Inflammatory macrophage (primary cell): Measurements from ENCODE around the gene SLC4A7.
"Not testable (repeated sequence)": the region's sequence is repeated elsewhere in the genome, so short reads cannot be mapped to it uniquely, and the experiment has no call there.

Experiments used
- DNase-seq, 2 donors: peaks; one replicate each; pipeline ENCODE4 v3.0.0-alpha.2; 2020 to 2022

SLC4A7 gene

GRCh38 chr3:27357665-27358258, 126.4 kb downstream of the SLC4A7 start:
- DNase-seq = peak; percentile 63 to 66

- DNase-seq = no peak
Observed at GRCh38 chr3:27356976-27357375, 127.2 kb downstream of the SLC4A7 start.

- DNase-seq = no peak
Observed at GRCh38 chr3:27354588-27355203, 129.5 kb downstream of the SLC4A7 start.

- no peak for DNase-seq
Observed at GRCh38 chr3:27354161-27354560, 130.0 kb downstream of the SLC4A7 start.

GRCh38 chr3:27353221-27353620, 131.0 kb downstream of the SLC4A7 start:
- DNase-seq = no peak

GRCh38 chr3:27352047-27352446, 132.1 kb downstream of the SLC4A7 start:
- DNase-seq = no peak

GRCh38 chr3:27349832-27350231, 134.4 kb downstream of the SLC4A7 start:
- DNase-seq = no peak

- DNase-seq = no peak
Observed at GRCh38 chr3:27345959-27346865, 138.0 kb downstream of the SLC4A7 start.

DNA sequence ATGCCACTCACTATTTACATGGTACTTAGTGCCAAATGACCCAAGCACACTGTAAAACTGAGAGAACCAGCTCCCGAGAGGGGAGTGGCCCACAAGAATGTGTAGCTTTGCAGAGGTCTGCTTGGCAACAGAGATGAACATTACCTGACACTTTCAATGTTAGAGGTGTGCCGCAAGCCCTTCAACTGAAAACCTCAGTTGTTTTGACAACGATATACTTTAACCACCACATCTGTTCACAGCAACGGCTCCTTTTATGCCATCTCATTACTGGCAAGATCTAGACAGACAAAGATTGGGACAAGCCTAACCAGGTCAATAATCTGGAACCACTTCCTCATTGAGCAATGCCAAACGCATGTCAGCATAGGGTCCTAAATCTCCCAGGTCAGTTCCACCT, 138.7 kb downstream of the SLC4A7 start:
- no peak for DNase-seq

DNA sequence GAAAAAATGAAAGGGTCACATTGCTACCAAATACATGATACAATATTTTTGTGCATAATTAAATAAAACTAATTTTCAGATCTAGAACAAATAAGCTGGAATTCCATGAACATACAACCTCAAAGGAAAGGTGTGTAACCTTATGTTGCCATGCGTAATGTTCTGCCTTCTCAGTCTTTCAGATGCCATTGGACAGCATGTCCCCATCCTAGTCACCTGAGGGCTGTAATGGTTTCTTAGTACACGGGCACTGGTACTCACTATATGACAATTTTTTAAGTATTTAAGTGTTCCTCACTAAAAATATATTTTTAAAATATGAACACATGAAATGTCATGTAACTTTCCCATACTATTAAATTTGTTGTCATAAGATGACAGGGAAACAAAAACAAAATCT, 139.1 kb downstream of the SLC4A7 start:
- DNase-seq = no peak

- no peak for DNase-seq
Observed at GRCh38 chr3:27344192-27344591, 140.0 kb downstream of the SLC4A7 start.

DNA sequence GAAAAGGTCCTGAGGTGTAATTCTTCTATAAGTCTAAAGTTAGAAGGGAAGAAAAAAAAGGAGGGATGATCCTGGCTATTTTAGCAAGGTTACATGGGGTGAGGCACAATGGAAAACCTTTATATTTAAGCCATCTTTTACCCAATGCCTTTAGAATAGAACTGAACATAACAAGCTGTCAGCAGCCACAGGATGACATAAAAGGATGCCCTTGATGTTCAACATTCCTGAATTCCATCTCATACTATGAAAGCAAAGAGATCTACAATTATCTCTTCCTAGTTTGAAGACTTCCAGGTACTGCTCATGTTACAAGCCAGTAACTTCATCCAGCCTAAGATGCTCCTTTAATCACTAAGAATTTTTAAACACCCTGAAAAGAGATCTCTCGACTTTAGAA, 141.9 kb downstream of the SLC4A7 start:
- DNase-seq = no peak

DNA sequence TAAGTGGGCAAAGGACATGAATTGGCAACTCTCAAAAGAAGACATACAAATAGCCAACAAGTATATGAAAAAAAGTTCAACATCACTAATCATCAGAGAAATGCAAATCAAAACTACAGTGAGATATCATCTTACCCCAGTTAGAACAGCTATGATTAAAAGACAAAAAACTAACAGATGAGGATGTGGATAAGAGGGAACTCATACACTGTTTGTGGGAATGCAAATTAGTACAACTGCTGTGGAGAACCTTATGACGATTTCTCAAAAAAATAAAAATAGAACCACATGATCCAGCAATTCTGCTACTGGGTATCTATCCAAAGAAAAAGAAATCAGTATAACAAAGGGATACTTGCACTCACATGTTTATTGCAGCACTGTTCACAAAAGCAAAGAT, 143.7 kb downstream of the SLC4A7 start:
- peak; percentile 8 to 53 for DNase-seq

GRCh38 chr3:27335571-27335970, 148.6 kb downstream of the SLC4A7 start:
- no peak for DNase-seq

GRCh38 chr3:27333843-27334242, 150.3 kb downstream of the SLC4A7 start:
- DNase-seq = no peak

- not testable (repeated sequence) for DNase-seq
Observed at GRCh38 chr3:27328982-27329762, 155.0 kb downstream of the SLC4A7 start.

DNA sequence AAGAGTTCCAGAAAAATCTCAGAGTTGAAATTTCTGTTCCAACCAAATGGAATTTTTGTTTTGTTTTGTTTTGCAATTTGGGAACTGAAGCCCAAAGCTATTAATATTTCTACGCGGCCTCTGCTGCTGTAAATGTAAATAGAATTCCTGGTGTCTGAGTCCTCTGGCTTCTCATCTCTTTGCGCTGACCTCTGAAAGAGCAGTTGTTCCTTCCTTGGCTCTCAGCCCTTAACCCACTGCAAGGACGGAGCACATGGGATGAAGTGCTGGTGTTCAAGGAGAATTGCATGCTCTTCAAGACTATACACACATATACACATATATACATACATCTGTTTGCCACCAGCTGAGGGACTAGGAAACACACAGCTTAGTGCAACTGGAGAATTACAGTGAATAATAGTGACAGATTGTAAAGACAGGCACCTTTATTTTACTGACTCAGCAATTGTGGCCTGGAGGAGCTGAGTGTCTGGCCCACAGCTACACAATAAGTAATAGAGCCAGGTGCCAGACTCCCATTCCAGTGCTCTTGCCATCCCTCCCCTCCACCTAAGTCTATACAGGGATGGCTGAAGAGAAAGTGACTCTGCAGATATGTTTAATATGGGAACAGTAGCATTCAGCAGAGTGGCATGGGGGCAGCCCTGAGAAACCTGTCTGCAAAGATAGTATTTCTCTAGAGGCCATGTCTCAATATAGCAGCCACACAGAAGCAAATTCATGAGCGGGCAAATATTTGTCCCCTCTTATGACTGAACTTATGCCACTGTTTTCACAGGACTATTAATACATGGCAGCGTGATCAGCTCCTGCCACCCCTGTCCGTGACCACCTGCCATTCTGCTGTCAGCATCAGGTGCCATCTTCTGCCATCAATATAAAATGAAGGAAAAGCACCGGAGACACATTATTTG, 157.3 kb downstream of the SLC4A7 start:
- no peak for DNase-seq

GRCh38 chr3:27326202-27326601, 158.0 kb downstream of the SLC4A7 start:
- DNase-seq = no peak

- DNase-seq = no peak
Observed at GRCh38 chr3:27325419-27325818, 158.8 kb downstream of the SLC4A7 start.

DNA sequence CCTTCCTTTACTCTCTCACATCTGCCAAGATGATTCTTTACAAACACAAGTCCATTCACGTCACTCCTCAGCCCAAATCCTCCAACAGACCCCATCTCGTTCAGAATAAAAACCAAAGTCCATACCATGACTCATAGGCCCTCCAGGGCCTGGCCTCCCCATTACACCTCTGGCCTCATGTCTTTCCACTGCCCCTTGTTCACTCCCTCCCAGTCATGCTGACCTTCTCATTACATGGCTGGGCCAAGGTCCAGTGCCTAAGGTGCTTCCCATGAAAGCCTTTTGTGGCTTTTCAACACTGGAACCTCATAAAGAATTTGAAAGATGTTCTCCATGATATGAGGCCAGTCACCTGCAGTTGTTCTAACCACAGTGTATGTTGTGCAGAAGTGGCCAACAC, 159.5 kb downstream of the SLC4A7 start:
- DNase-seq = no peak

DNA sequence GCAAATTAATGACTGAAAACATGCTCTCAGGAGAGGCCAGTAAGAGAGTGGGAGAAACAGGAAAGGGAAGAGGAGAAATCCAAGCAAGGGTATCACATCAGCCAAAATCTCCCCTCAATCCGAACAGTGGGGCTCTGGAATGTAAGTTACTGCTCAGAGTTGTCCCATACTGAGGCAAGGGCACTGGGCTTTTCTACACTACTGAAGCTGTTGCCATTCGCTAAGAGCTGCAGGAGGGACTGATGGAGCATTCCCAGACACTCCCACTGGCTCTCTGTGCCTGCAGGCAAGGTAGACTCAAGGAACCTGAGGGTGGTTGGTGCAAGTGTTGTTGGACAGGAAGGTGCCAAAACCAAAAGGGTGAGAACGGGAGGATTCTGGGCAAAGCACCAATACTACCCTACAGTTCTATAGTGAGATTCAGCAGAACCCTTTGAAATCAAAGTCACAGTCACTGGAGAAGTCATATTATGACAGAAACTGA, 161.1 kb downstream of the SLC4A7 start:
- DNase-seq = no peak
